Measurements from ENCODE around the gene ZSWIM6. TPM values are rescaled to one million over a fixed set of nuclear protein-coding genes. Genes with fewer than 3 reads are reported as not detected.

The ZSWIM6 gene
- polyA plus RNA-seq, 2 of the 4 experiments (the other 2 are of a cell fraction), result 8.9 to 18.0 TPM

DNA sequence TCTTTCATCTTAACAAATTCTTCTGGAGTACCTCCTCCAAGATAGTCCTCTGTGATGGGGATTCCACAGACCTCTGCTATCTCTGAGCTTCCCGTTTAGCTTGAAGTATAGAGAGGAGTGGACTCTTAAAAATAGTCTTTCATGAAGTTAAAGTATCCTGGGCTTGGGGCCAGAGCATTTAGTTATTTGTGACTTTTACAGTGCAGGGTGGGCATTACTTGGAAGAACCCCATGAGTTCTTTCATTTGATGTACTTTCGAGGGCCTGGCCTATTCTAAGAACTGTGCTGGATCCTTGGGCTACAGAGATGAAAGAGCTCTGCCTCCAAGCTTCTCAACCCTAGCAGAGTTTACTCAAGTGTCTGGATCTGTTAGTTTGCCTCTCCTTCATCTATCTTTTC lies 131.5 kb downstream of the ZSWIM6 start:
- TF ChIP-seq HOXA7 (CRISPR knock-in tag; IDR thresholded peaks at IDR 0.05) (no peak), GATA3 (IDR thresholded peaks at IDR 0.05; ENCODE audit: borderline replicate concordance) (no peak), CBX2 (IDR thresholded peaks at IDR 0.05; ENCODE audit: borderline replicate concordance, low read depth) (no peak), JUNB (IDR thresholded peaks at IDR 0.05) (no peak), CHD4 (IDR thresholded peaks at IDR 0.05; ENCODE audit: borderline replicate concordance) (no peak), PHF8 (IDR thresholded peaks at IDR 0.05; ENCODE audit: borderline replicate concordance, low read depth) (no peak), CEBPB (IDR thresholded peaks at IDR 0.05) (no peak), KDM1A (IDR thresholded peaks at IDR 0.05; ENCODE audit: low read depth) (no peak), NFE2L2 (conservative IDR thresholded peaks at IDR 0.05; ENCODE audit: low read length) (no peak), EP300 (IDR thresholded peaks at IDR 0.05) (no peak), ZFP36 (IDR thresholded peaks at IDR 0.05; ENCODE audit: borderline replicate concordance, partially characterized antibody) (no peak), RNF2 (IDR thresholded peaks at IDR 0.05; ENCODE audit: borderline replicate concordance, low read depth) (no peak), NPAS2 (CRISPR knock-in tag; IDR thresholded peaks at IDR 0.05; ENCODE audit: borderline replicate concordance) (no peak), NR3C1 (IDR thresholded peaks at IDR 0.05) (no peak), ZNF302 (CRISPR knock-in tag; IDR thresholded peaks at IDR 0.05) (no peak), RARB (CRISPR knock-in tag; IDR thresholded peaks at IDR 0.05) (no peak)
- TF ChIP-seq, protein P1, sequence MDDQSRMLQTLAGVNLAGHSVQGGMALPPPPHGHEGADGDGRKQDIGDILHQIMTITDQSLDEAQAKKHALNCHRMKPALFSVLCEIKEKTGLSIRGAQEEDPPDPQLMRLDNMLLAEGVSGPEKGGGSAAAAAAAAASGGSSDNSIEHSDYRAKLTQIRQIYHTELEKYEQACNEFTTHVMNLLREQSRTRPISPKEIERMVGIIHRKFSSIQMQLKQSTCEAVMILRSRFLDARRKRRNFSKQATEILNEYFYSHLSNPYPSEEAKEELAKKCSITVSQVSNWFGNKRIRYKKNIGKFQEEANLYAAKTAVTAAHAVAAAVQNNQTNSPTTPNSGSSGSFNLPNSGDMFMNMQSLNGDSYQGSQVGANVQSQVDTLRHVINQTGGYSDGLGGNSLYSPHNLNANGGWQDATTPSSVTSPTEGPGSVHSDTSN (IDR thresholded peaks at IDR 0.05), result no peak
- Histone ChIP-seq H3K27ac (peak overlapping the region in 1 of 2 experiments; percentile 46; a peak in 3 of 6 replicates), H3K4me1 (peaks cover 92% of the 10 kb centered on the region), H3K4me2 (no peak overlapping the region), H3K4me3 (no peak overlapping the region), H3K9me3 (no peaks in the 10 kb centered on the region)
- 85% methylated on average over 2 of the region's 2 CpGs for WGBS (ENCODE audit: missing lambda C conversion rate)
- ATAC-seq, result no peak; a peak in 1 of 6 replicates
- no peak for DNase-seq (ENCODE audit: low read depth in 1 of 2, low spot score in 1 of 2)
- CTCF ChIA-PET, result interaction anchor here (1.3 to 1.7 kb wide), 2 partner anchors 13 to 161 kb away, joined by 3 to 4 read pairs; no protein-coding TSS in a partner anchor
- POLR2A ChIA-PET, result interaction anchor here (0.6 kb wide), 1 partner anchor 30 kb away, joined by 6 read pairs; no protein-coding TSS in a partner anchor
- FAIRE-seq, result no peak

DNA sequence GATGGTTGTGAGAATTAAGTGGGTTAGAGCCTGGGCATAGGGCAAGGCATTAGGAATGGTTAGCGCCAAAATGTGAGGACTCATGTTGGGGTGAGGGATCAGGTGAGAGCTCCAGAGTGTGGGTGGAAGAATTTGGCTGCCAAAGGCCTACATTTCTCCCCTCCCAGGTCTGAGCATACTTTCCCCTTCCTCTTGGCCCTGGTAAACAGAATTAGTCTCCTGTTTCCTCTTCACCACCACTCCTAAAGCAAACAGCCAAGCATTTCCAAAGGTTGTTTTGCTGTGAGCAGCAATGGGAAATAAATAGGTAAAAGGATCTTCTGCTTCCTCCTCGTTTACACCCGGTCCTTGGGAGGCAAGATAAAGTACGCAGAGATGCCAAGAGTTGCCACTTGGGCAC lies 132.5 kb downstream of the ZSWIM6 start:
- FAIRE-seq (no peak), ATAC-seq (peak in 1 of 2 experiments; percentile 12; a peak in 1 of 6 replicates), DNase-seq (ENCODE audit: low read depth in 1 of 2, low spot score in 1 of 2) (no peak)
- Histone ChIP-seq H3K4me1 (peaks cover 93% of the 10 kb centered on the region), H3K4me3 (no peak overlapping the region), H3K27ac (peak overlapping the region in 1 of 2 experiments; percentile 53; a peak in 4 of 6 replicates), H3K4me2 (peak overlapping the region; percentile 73), H3K9me3 (no peaks in the 10 kb centered on the region)
- TF ChIP-seq HDAC2 (IDR thresholded peaks at IDR 0.05), result no peak
- TF ChIP-seq ZNF302 (CRISPR knock-in tag; IDR thresholded peaks at IDR 0.05), result no peak
- no peak for TF ChIP-seq FOXS1 (CRISPR knock-in tag; IDR thresholded peaks at IDR 0.05)
- no peak for TF ChIP-seq RAD21 (conservative IDR thresholded peaks at IDR 0.05 in 1 of 2, IDR thresholded peaks at IDR 0.05 in 1 of 2)
- TF ChIP-seq ZC3H11A (IDR thresholded peaks at IDR 0.05), result no peak
- no peak for TF ChIP-seq TFCP2L1 (CRISPR knock-in tag; IDR thresholded peaks at IDR 0.05)
- no peak for TF ChIP-seq JUN (IDR thresholded peaks at IDR 0.05)
- TF ChIP-seq RARB (CRISPR knock-in tag; IDR thresholded peaks at IDR 0.05), result no peak
- TF ChIP-seq EHMT2 (IDR thresholded peaks at IDR 0.05; ENCODE audit: low read depth), result no peak
- no peak for TF ChIP-seq RNF2 (IDR thresholded peaks at IDR 0.05; ENCODE audit: borderline replicate concordance, low read depth)
- no peak for TF ChIP-seq JUNB (IDR thresholded peaks at IDR 0.05)
- no peak for TF ChIP-seq BHLHE40 (IDR thresholded peaks at IDR 0.05; ENCODE audit: low read depth, low read length)
- TF ChIP-seq, protein P2, sequence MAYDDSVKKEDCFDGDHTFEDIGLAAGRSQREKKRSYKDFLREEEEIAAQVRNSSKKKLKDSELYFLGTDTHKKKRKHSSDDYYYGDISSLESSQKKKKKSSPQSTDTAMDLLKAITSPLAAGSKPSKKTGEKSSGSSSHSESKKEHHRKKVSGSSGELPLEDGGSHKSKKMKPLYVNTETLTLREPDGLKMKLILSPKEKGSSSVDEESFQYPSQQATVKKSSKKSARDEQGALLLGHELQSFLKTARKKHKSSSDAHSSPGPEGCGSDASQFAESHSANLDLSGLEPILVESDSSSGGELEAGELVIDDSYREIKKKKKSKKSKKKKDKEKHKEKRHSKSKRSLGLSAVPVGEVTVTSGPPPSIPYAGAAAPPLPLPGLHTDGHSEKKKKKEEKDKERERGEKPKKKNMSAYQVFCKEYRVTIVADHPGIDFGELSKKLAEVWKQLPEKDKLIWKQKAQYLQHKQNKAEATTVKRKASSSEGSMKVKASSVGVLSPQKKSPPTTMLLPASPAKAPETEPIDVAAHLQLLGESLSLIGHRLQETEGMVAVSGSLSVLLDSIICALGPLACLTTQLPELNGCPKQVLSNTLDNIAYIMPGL (CRISPR knock-in tag; IDR thresholded peaks at IDR 0.05; ENCODE audit: borderline replicate concordance), result no peak
- TF ChIP-seq PHF8 (IDR thresholded peaks at IDR 0.05; ENCODE audit: borderline replicate concordance, low read depth), result no peak
- TF ChIP-seq NPAS2 (CRISPR knock-in tag; IDR thresholded peaks at IDR 0.05; ENCODE audit: borderline replicate concordance), result no peak
- no peak for TF ChIP-seq KDM5A (IDR thresholded peaks at IDR 0.05)
- 46% methylated on average over 4 of the region's 4 CpGs for WGBS (ENCODE audit: missing lambda C conversion rate)
- POLR2A ChIA-PET, result no interaction called here
- CTCF ChIA-PET, result interaction anchor here (0.6 to 1.3 kb wide), 2 partner anchors 161 to 208 kb away, joined by 3 read pairs; no protein-coding TSS in a partner anchor
